DMS53 (cell line): Measurements from ENCODE around the gene UGT1A6.
"Not testable (repeated sequence)": the region's sequence is repeated elsewhere in the genome, so short reads cannot be mapped to it uniquely, and the experiment has no call there.

Experiments used
- DNase-seq: peaks from one replicate; lab custom pipeline; 2025; lab: John Stamatoyannopoulos, UW

Gene UGT1A6

GRCh38 chr2:233728723-233729301 is 36.1 kb downstream of the UGT1A6 start, which contains the start of gene UGT1A3:
UGT1A3 (plus strand) TSS chr2:233729042; CDS start chr2:233729127, 85 bp downstream.
- no peak for DNase-seq

GRCh38 chr2:233736868-233737653 is 44.4 kb downstream of the UGT1A6 start:
- DNase-seq: peak; percentile 33

GRCh38 chr2:233740870-233741269 is 48.2 kb downstream of the UGT1A6 start:
- DNase-seq: no peak

GRCh38 chr2:233743464-233744259 is 51.0 kb downstream of the UGT1A6 start:
- no peak for DNase-seq

GRCh38 chr2:233745073-233745755 is 52.5 kb downstream of the UGT1A6 start:
- DNase-seq: no peak

GRCh38 chr2:233745838-233746237 is 53.1 kb downstream of the UGT1A6 start:
- not testable (repeated sequence) for DNase-seq

- DNase-seq: no peak
These were observed 54.0 kb downstream of the UGT1A6 start for GRCh38 chr2:233746475-233747282.

- DNase-seq: no peak
These were observed 54.5 kb downstream of the UGT1A6 start for GRCh38 chr2:233747283-233747544.

- DNase-seq: not testable (repeated sequence)
These were observed 58.0 kb downstream of the UGT1A6 start for GRCh38 chr2:233750689-233751088.

- not testable (repeated sequence) for DNase-seq
These were observed 58.7 kb downstream of the UGT1A6 start for GRCh38 chr2:233751212-233752009.

GRCh38 chr2:233754872-233755611 is 62.4 kb downstream of the UGT1A6 start:
- DNase-seq: no peak

- DNase-seq: no peak
These were observed 63.9 kb downstream of the UGT1A6 start for GRCh38 chr2:233756429-233757081.

GRCh38 chr2:233758141-233758540 is 65.5 kb downstream of the UGT1A6 start:
- no peak for DNase-seq

GRCh38 chr2:233758849-233759248 is 66.2 kb downstream of the UGT1A6 start:
- no peak for DNase-seq

- peak; percentile 29 for DNase-seq
These were observed 67.4 kb downstream of the UGT1A6 start, which contains the start of gene UGT1A1 for GRCh38 chr2:233760043-233760442. UGT1A1 (plus strand) TSS chr2:233760270; CDS start chr2:233760288, 18 bp downstream.

- no peak for DNase-seq
These were observed 68.5 kb downstream of the UGT1A6 start for GRCh38 chr2:233761040-233761769.

GRCh38 chr2:233764264-233764663 is 71.6 kb downstream of the UGT1A6 start:
- no peak for DNase-seq

- no peak for DNase-seq
These were observed 72.1 kb downstream of the UGT1A6 start for GRCh38 chr2:233764761-233765160.

- no peak for DNase-seq
These were observed 73.7 kb downstream of the UGT1A6 start for GRCh38 chr2:233766416-233766815.
